ENCODE data around the gene TOMM20L.

- TF ChIP-seq, protein P1, sequence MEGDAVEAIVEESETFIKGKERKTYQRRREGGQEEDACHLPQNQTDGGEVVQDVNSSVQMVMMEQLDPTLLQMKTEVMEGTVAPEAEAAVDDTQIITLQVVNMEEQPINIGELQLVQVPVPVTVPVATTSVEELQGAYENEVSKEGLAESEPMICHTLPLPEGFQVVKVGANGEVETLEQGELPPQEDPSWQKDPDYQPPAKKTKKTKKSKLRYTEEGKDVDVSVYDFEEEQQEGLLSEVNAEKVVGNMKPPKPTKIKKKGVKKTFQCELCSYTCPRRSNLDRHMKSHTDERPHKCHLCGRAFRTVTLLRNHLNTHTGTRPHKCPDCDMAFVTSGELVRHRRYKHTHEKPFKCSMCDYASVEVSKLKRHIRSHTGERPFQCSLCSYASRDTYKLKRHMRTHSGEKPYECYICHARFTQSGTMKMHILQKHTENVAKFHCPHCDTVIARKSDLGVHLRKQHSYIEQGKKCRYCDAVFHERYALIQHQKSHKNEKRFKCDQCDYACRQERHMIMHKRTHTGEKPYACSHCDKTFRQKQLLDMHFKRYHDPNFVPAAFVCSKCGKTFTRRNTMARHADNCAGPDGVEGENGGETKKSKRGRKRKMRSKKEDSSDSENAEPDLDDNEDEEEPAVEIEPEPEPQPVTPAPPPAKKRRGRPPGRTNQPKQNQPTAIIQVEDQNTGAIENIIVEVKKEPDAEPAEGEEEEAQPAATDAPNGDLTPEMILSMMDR (IDR thresholded peaks at IDR 0.05) = no peak
- no peak for TF ChIP-seq POLR2A (IDR thresholded peaks at IDR 0.05)
These were observed 60.0 kb downstream of the TOMM20L start for GRCh38 chr14:58455593-58456265.
